ENCODE results near the gene HNRNPAB. TPM values are rescaled to one million over a fixed set of nuclear protein-coding genes. Genes with fewer than 3 reads are reported as not detected.
A peak's percentile ranks its signal among the peaks of the same experiment; 100 is the strongest.
"Not testable (repeated sequence)": the region's sequence is repeated elsewhere in the genome, so short reads cannot be mapped to it uniquely, and the experiment has no call there.

The HNRNPAB gene
- total RNA-seq, 1 donor from 2014 or later = 281 TPM

GRCh38 chr5:178249191-178249989 lies 45.1 kb downstream of the HNRNPAB start:
- H3K27me3 Mint-ChIP-seq (ENCODE audit: unreplicated experiment) = peaks cover 4% of the 10 kb centered on the region
- H3K4me1 Mint-ChIP-seq (ENCODE audit: low read depth, unreplicated experiment) = peaks cover 5% of the 10 kb centered on the region
- no peaks in the 10 kb centered on the region for H3K9me3 Mint-ChIP-seq (ENCODE audit: unreplicated experiment)
- no peaks in the 10 kb centered on the region for H3K36me3 Mint-ChIP-seq (ENCODE audit: unreplicated experiment)
- peak overlapping the region; percentile 11 for H3K4me3 Mint-ChIP-seq (ENCODE audit: unreplicated experiment)
- TF ChIP-seq, protein P1, sequence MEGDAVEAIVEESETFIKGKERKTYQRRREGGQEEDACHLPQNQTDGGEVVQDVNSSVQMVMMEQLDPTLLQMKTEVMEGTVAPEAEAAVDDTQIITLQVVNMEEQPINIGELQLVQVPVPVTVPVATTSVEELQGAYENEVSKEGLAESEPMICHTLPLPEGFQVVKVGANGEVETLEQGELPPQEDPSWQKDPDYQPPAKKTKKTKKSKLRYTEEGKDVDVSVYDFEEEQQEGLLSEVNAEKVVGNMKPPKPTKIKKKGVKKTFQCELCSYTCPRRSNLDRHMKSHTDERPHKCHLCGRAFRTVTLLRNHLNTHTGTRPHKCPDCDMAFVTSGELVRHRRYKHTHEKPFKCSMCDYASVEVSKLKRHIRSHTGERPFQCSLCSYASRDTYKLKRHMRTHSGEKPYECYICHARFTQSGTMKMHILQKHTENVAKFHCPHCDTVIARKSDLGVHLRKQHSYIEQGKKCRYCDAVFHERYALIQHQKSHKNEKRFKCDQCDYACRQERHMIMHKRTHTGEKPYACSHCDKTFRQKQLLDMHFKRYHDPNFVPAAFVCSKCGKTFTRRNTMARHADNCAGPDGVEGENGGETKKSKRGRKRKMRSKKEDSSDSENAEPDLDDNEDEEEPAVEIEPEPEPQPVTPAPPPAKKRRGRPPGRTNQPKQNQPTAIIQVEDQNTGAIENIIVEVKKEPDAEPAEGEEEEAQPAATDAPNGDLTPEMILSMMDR (IDR thresholded peaks at IDR 0.05; ENCODE audit: partially characterized antibody, unreplicated experiment) = no peak
- no peak for DNase-seq
- no peak overlapping the region for H3K27ac Mint-ChIP-seq (ENCODE audit: unreplicated experiment)

- DNase-seq = no peak
- TF ChIP-seq, protein P1 (IDR thresholded peaks at IDR 0.05; ENCODE audit: partially characterized antibody, unreplicated experiment) = no peak
- Mint-ChIP-seq H3K27me3 (ENCODE audit: unreplicated experiment) (peaks cover 4% of the 10 kb centered on the region), H3K36me3 (ENCODE audit: unreplicated experiment) (no peaks in the 10 kb centered on the region), H3K4me1 (ENCODE audit: low read depth, unreplicated experiment) (peaks cover 7% of the 10 kb centered on the region), H3K9me3 (ENCODE audit: unreplicated experiment) (no peaks in the 10 kb centered on the region), H3K27ac (ENCODE audit: unreplicated experiment) (no peak overlapping the region), H3K4me3 (ENCODE audit: unreplicated experiment) (no peak overlapping the region)
Observed at GRCh38 chr5:178250263-178250662, 45.9 kb downstream of the HNRNPAB start.

DNA sequence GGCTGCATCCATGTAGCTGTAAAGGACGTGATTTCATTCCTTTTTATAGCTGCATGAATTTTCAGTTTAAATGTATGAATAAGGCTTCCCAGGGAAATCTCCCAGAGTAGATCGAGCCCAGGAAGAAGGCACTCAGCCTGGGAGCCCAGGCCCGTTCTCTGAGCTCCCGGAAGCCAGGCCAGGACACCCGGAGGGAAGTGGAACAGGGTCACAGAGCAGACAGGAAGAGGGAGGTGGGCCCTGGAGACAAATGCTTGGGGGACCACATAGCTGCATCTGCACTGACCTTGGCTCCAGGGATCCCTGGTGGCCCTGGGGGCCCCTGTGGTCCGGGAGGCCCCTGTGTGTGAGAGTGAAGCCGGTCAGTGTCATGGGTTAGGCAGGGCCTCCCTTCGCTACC lies 47.9 kb downstream of the HNRNPAB start:
- Mint-ChIP-seq H3K27ac (ENCODE audit: unreplicated experiment) (no peak overlapping the region), H3K36me3 (ENCODE audit: unreplicated experiment) (no peaks in the 10 kb centered on the region), H3K4me1 (ENCODE audit: low read depth, unreplicated experiment) (peaks cover 7% of the 10 kb centered on the region), H3K4me3 (ENCODE audit: unreplicated experiment) (no peak overlapping the region), H3K9me3 (ENCODE audit: unreplicated experiment) (no peaks in the 10 kb centered on the region), H3K27me3 (ENCODE audit: unreplicated experiment) (no peaks in the 10 kb centered on the region)
- DNase-seq = no peak
- TF ChIP-seq, protein P1 (IDR thresholded peaks at IDR 0.05; ENCODE audit: partially characterized antibody, unreplicated experiment) = no peak

GRCh38 chr5:178253632-178254031 lies 49.3 kb downstream of the HNRNPAB start:
- not testable (repeated sequence) for H3K36me3 Mint-ChIP-seq (ENCODE audit: unreplicated experiment); H3K9me3 Mint-ChIP-seq (ENCODE audit: unreplicated experiment); H3K4me3 Mint-ChIP-seq (ENCODE audit: unreplicated experiment); H3K27ac Mint-ChIP-seq (ENCODE audit: unreplicated experiment); DNase-seq; H3K4me1 Mint-ChIP-seq (ENCODE audit: low read depth, unreplicated experiment); H3K27me3 Mint-ChIP-seq (ENCODE audit: unreplicated experiment)

DNA sequence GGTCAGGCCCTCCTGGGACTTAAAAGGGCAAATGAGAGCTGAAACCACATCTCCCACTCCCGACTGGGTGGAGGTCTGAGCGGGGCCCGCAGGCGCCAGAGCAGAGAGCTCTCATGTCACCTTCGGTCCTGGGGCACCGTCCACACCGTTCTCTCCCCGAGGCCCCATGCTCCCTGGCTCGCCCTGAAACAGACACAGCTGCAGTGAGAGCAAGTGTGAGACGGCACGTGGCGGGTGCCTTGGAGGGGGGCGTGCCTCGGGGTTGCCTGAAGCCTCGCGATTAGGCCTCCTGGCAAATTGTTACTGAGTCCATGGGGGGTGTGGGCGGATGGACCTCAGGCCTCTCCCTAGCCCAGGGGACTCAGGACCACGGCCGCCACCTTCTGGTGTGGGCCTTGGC lies 52.4 kb downstream of the HNRNPAB start:
- DNase-seq = no peak
- Mint-ChIP-seq H3K36me3 (ENCODE audit: unreplicated experiment) (no peaks in the 10 kb centered on the region), H3K4me1 (ENCODE audit: low read depth, unreplicated experiment) (peaks cover 2% of the 10 kb centered on the region), H3K9me3 (ENCODE audit: unreplicated experiment) (no peaks in the 10 kb centered on the region), H3K4me3 (ENCODE audit: unreplicated experiment) (no peak overlapping the region), H3K27ac (ENCODE audit: unreplicated experiment) (no peak overlapping the region), H3K27me3 (ENCODE audit: unreplicated experiment) (peaks cover 2% of the 10 kb centered on the region)
- TF ChIP-seq, protein P1 (IDR thresholded peaks at IDR 0.05; ENCODE audit: partially characterized antibody, unreplicated experiment) = no peak

Measured in glutamatergic neuron (in vitro differentiated cells).